Measurements from ENCODE around the gene ASIC1.

GRCh38 chr12:50018154-50018553 lies 39.2 kb upstream of the ASIC1 start:
- TF ChIP-seq SP1 (IDR thresholded peaks at IDR 0.05) = no peak
- TF ChIP-seq BHLHE40 (IDR thresholded peaks at IDR 0.05; ENCODE audit: borderline replicate concordance) = no peak
- no peak for TF ChIP-seq FOXM1 (IDR thresholded peaks at IDR 0.05; ENCODE audit: borderline replicate concordance)
- TF ChIP-seq LEF1 (IDR thresholded peaks at IDR 0.05; ENCODE audit: borderline replicate concordance) = no peak
- TF ChIP-seq CTBP1 (IDR thresholded peaks at IDR 0.05; ENCODE audit: borderline replicate concordance) = no peak
- TF ChIP-seq FOXA1 (IDR thresholded peaks at IDR 0.05) = no peak
- TF ChIP-seq ARNT (IDR thresholded peaks at IDR 0.05) = no peak
- no peak for TF ChIP-seq ELF4 (IDR thresholded peaks at IDR 0.05)
- TF ChIP-seq SUZ12 (IDR thresholded peaks at IDR 0.05) = no peak
- TF ChIP-seq ZNF384 (IDR thresholded peaks at IDR 0.05) = no peak
- no peak for TF ChIP-seq TARDBP (IDR thresholded peaks at IDR 0.05)
- TF ChIP-seq FOXK2 (IDR thresholded peaks at IDR 0.05) = no peak
